Measurements from ENCODE around the gene MARK2.

Gene MARK2

DNA sequence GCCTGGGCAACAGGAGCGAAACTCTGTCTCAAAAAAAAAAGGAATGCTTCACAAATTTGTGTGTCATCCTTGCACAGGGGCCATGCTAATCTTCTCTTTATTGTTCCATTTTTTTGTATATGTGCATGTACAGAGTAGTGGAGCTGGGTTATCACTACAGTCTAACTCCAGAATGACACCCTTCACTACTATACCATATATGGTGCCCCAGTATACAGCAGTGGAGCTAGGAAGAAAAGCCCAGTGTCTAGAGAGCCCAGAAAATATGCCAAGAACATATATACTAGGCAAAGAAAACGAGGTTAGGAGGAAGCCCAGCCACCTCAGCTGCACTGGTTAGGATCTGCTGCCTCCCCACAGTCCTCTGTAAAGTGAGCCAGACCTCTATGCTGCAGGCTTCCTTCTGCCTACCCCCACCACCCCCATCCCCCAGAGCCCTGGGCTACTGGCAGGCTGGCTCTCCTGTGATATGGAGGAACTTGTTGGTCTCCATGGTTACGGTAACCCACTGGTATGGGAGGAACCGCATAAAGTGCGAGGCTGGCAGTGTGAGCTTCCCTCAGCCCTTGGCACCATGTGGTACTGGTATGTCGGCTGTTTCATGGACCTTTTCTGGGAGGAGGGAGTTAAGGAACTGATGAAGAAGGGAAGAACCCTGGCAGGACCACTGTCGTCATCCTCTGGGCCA, 43.8 kb downstream of the MARK2 start:
- TF ChIP-seq ZNF274 (IDR thresholded peaks at IDR 0.05; ENCODE audit: low read depth, low read length) (no peak), YY1 (IDR thresholded peaks at IDR 0.05; ENCODE audit: insufficient read depth, insufficient read length) (no peak), SUZ12 (IDR thresholded peaks at IDR 0.05; ENCODE audit: extremely low read depth, insufficient read depth, insufficient read length) (no peak)
- Histone ChIP-seq H3K36me3 (ENCODE audit: insufficient read depth, insufficient read length, low read length) (peaks cover 6% of the 10 kb centered on the region), H3K4me1 (ENCODE audit: insufficient read depth, insufficient read length) (peaks cover 28% of the 10 kb centered on the region), H3K9me3 (ENCODE audit: insufficient read depth, low read length) (no peaks in the 10 kb centered on the region), H3K4me3 (ENCODE audit: insufficient read length, low read depth) (no peak overlapping the region), H3K9ac (ENCODE audit: insufficient read length, low read depth) (no peak overlapping the region), H3K27me3 (ENCODE audit: insufficient read depth, insufficient read length) (no peaks in the 10 kb centered on the region)
- peak; percentile 55 for DNase-seq (ENCODE audit: low read depth, low spot score)

DNA sequence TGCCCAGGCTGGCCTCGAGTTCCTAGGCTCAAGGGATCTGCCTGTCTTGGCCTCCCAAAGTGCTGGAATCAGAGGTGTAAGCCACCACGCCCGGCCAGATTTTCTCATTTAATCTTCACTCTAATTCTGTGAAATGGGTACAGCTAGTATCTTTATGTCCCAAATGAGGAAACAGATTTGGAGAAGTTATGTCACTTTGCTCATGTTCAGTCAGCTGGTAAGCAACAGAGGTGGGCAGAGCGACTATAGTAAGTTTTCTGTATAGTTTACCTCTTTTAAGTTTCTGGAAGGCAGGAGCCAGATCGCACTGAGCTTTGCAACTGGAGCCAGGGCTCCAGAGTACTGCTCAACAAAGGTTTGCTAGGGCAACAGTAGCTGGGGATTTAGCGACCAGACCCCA, 44.9 kb downstream of the MARK2 start:
- H3K36me3 ChIP-seq (ENCODE audit: insufficient read depth, insufficient read length, low read length) = peaks cover 6% of the 10 kb centered on the region
- H3K9me3 ChIP-seq (ENCODE audit: insufficient read depth, low read length) = no peaks in the 10 kb centered on the region
- H3K9ac ChIP-seq (ENCODE audit: insufficient read length, low read depth) = peak overlapping the region; percentile 4
- H3K4me3 ChIP-seq (ENCODE audit: insufficient read length, low read depth) = no peak overlapping the region
- peaks cover 34% of the 10 kb centered on the region for H3K4me1 ChIP-seq (ENCODE audit: insufficient read depth, insufficient read length)
- no peak for TF ChIP-seq YY1 (IDR thresholded peaks at IDR 0.05; ENCODE audit: insufficient read depth, insufficient read length)
- no peak for TF ChIP-seq ZNF274 (IDR thresholded peaks at IDR 0.05; ENCODE audit: low read depth, low read length)
- TF ChIP-seq SUZ12 (IDR thresholded peaks at IDR 0.05; ENCODE audit: extremely low read depth, insufficient read depth, insufficient read length) = no peak
- H3K27me3 ChIP-seq (ENCODE audit: insufficient read depth, insufficient read length) = no peaks in the 10 kb centered on the region
- DNase-seq (ENCODE audit: low read depth, low spot score) = no peak

DNA sequence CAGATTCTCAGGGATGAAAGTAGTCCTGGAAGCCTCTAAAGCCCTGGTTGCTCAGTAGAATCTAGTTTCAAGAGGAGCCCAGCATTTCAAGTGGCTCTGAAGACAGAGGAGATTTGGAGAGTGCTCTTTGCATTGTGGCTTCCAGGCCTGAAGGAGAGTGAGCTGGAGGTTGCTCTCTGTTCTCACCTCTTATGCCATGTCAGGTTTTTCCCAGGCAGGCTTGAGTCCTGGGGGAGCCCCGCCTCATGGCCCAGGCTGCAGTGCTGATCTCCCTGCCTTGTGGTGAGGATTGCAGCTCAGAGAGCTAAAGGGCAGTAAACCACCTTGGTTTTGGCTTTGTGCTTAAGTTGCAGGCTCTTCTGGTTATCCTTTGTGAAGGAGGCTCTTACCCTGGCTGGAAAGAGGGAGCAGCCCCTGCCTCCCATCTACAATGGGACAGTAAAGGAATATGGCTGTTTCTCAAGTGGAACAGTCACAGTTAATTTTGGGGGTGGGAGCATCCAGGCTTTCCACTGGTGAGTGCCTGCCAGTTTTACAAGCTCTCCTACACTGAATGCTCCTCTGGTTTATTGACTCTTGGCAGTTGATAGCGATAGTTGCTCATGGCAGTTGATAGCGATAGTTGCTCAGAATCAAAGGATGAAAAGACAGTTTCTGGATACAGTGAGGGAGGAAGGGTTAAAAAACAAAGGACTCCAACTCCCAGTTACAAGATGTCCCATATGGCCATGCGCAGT, 45.5 kb downstream of the MARK2 start:
- Histone ChIP-seq H3K27me3 (ENCODE audit: insufficient read depth, insufficient read length) (no peaks in the 10 kb centered on the region), H3K9me3 (ENCODE audit: insufficient read depth, low read length) (no peaks in the 10 kb centered on the region), H3K4me3 (ENCODE audit: insufficient read length, low read depth) (no peak overlapping the region), H3K36me3 (ENCODE audit: insufficient read depth, insufficient read length, low read length) (peaks cover 9% of the 10 kb centered on the region), H3K4me1 (ENCODE audit: insufficient read depth, insufficient read length) (peaks cover 32% of the 10 kb centered on the region), H3K9ac (ENCODE audit: insufficient read length, low read depth) (no peak overlapping the region)
- no peak for DNase-seq (ENCODE audit: low read depth, low spot score)
- no peak for TF ChIP-seq SUZ12 (IDR thresholded peaks at IDR 0.05; ENCODE audit: extremely low read depth, insufficient read depth, insufficient read length)

DNA sequence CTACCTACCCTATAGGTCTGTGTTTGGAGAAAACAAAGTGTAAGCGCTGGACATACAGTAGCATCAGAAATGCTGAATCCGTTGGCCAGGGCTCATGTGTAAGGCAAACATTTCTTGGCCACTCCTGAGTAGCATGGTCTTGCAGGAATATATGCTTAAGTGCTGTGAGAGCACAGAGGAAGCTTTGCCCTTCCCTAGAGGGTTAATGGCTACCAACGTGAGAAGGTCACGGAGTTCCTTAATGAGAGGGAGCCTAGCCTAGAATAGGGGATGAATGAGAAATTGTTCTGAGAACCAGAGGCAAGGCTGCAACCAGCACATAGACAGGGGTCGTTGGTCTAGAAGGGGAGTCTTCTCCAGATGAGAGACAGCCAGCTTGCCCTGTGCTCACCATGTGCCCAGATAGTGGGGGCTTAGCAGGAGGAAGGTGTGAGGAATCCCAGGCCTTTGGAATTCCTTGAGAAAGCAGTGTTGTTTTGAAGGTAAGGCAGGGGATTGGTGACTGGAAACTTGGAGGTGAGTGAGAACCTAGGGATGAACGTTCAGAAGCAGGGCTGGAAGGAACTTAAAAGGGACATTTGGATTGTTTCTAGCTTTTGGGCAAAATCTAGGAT, 48.6 kb downstream of the MARK2 start:
- peaks cover 23% of the 10 kb centered on the region for H3K36me3 ChIP-seq (ENCODE audit: insufficient read depth, insufficient read length, low read length)
- no peak overlapping the region for H3K9ac ChIP-seq (ENCODE audit: insufficient read length, low read depth)
- peaks cover 30% of the 10 kb centered on the region for H3K4me1 ChIP-seq (ENCODE audit: insufficient read depth, insufficient read length)

GRCh38 chr11:63888170-63889086, 49.5 kb downstream of the MARK2 start:
- no peak for DNase-seq (ENCODE audit: low read depth, low spot score)
- Histone ChIP-seq H3K36me3 (ENCODE audit: insufficient read depth, insufficient read length, low read length) (peaks cover 28% of the 10 kb centered on the region), H3K9me3 (ENCODE audit: insufficient read depth, low read length) (0 out of 2 replicates have a peak, but pooled peaks cover 3% of the 10 kb centered on the region), H3K4me1 (ENCODE audit: insufficient read depth, insufficient read length) (peaks cover 25% of the 10 kb centered on the region), H3K27me3 (ENCODE audit: insufficient read depth, insufficient read length) (no peaks in the 10 kb centered on the region), H3K9ac (ENCODE audit: insufficient read length, low read depth) (peak overlapping the region; percentile 65), H3K4me3 (ENCODE audit: insufficient read length, low read depth) (no peak overlapping the region)
- TF ChIP-seq ZNF274 (IDR thresholded peaks at IDR 0.05; ENCODE audit: low read depth, low read length) (no peak), YY1 (IDR thresholded peaks at IDR 0.05; ENCODE audit: insufficient read depth, insufficient read length) (no peak), SUZ12 (IDR thresholded peaks at IDR 0.05; ENCODE audit: extremely low read depth, insufficient read depth, insufficient read length) (no peak)

More for the DNA sequence above, 48.6 kb downstream of the MARK2 start:
- no peak overlapping the region for H3K4me3 ChIP-seq (ENCODE audit: insufficient read length, low read depth)
- H3K9me3 ChIP-seq (ENCODE audit: insufficient read depth, low read length) = no peaks in the 10 kb centered on the region
- H3K27me3 ChIP-seq (ENCODE audit: insufficient read depth, insufficient read length) = no peaks in the 10 kb centered on the region
- no peak for DNase-seq (ENCODE audit: low read depth, low spot score)
- TF ChIP-seq YY1 (IDR thresholded peaks at IDR 0.05; ENCODE audit: insufficient read depth, insufficient read length) (no peak), SUZ12 (IDR thresholded peaks at IDR 0.05; ENCODE audit: extremely low read depth, insufficient read depth, insufficient read length) (no peak), ZNF274 (IDR thresholded peaks at IDR 0.05; ENCODE audit: low read depth, low read length) (no peak)

- H3K4me1 ChIP-seq (ENCODE audit: insufficient read depth, insufficient read length) = peaks cover 21% of the 10 kb centered on the region
- no peaks in the 10 kb centered on the region for H3K27me3 ChIP-seq (ENCODE audit: insufficient read depth, insufficient read length)
- no peak overlapping the region for H3K4me3 ChIP-seq (ENCODE audit: insufficient read length, low read depth)
- 0 out of 2 replicates have a peak, but pooled peaks cover 4% of the 10 kb centered on the region for H3K9me3 ChIP-seq (ENCODE audit: insufficient read depth, low read length)
- H3K36me3 ChIP-seq (ENCODE audit: insufficient read depth, insufficient read length, low read length) = peaks cover 34% of the 10 kb centered on the region
- TF ChIP-seq ZNF274 (IDR thresholded peaks at IDR 0.05; ENCODE audit: low read depth, low read length) = no peak
- no peak for TF ChIP-seq YY1 (IDR thresholded peaks at IDR 0.05; ENCODE audit: insufficient read depth, insufficient read length)
- TF ChIP-seq SUZ12 (IDR thresholded peaks at IDR 0.05; ENCODE audit: extremely low read depth, insufficient read depth, insufficient read length) = no peak
- no peak overlapping the region for H3K9ac ChIP-seq (ENCODE audit: insufficient read length, low read depth)
- DNase-seq (ENCODE audit: low read depth, low spot score) = no peak
Measured at GRCh38 chr11:63889344-63889743, 50.4 kb downstream of the MARK2 start.

Data from NT2/D1 (cell line).